Endothelial cell of umbilical vein (primary cell): Measurements from ENCODE around the gene PLPP1. TPM values are rescaled to one million over a fixed set of nuclear protein-coding genes. Genes with fewer than 3 reads are reported as not detected.

ENCODE experiments used
- BruUV-seq: library from RNA; stranded (reverse); fragments of 400-500 nt; replicated peaks from 2 replicates; lab custom pipeline; 2021; lab: Mats Ljungman, UMichigan
- CTCF ChIA-PET: fragments of 300-600, 350-600 bp; sonication (Branson Sonifier 250); formaldehyde crosslinking; loops from one replicate; lab custom pipeline; 2021; ENCODE audit warnings: antibody characterized with exemption, inconsistent platforms; lab: Charles Lee
- POLR2A ChIA-PET: fragments of 300-600, 350-600 bp; sonication (Branson Sonifier 250); formaldehyde crosslinking; loops from one replicate; lab custom pipeline; 2021; ENCODE audit warnings: antibody characterized with exemption, inconsistent platforms; lab: Charles Lee
- DNase-seq: peaks from one replicate; pipeline ENCODE4 v3.0.0-alpha.2; 2011; ENCODE audit warnings: low read depth, low spot score
- FAIRE-seq: peaks from 2 replicates; lab custom pipeline; 2011; peaks lifted over from hg19 to GRCh38; lab: Jason Lieb, UNC
- H2AFZ ChIP-seq: 2 replicates; pipeline ENCODE4 v1.6.0; 2012; ENCODE audit warnings: low read depth, low read length, control low read depth, inconsistent platforms
- H3K27ac ChIP-seq: 2 replicates; pipeline ENCODE4 v1.5.1; 2011; ENCODE audit warnings: low read depth, mild to moderate bottlenecking, control low read depth, low read length, moderate library complexity; ENCODE audit not compliant: insufficient read depth
- H3K27me3 ChIP-seq, 2 experiments: 2 replicates each; pipeline versions ENCODE4 v1.6.0 to v1.6.1; 2011; ENCODE audit warnings: low read length in 2 of 2, mixed read lengths in 1 of 2; ENCODE audit not compliant: control insufficient read depth in 2 of 2, insufficient read depth in 2 of 2
- H3K36me3 ChIP-seq, 2 experiments: 2 replicates in 1 of 2; 3 replicates in 1 of 2; pipeline ENCODE4 v1.5.1; 2011; ENCODE audit warnings: low read length in 2 of 2, mild to moderate bottlenecking in 1 of 2, moderate library complexity in 1 of 2; ENCODE audit not compliant: control insufficient read depth in 2 of 2, insufficient read depth in 2 of 2; ENCODE audit errors: extremely low read depth in 1 of 2
- H3K4me1 ChIP-seq: 3 replicates; pipeline ENCODE4 v1.5.1; 2011; ENCODE audit warnings: mild to moderate bottlenecking, low read length; ENCODE audit not compliant: control insufficient read depth, insufficient read depth; ENCODE audit errors: extremely low read depth
- H3K4me2 ChIP-seq: 2 replicates; pipeline ENCODE4 v1.6.1; 2011; ENCODE audit warnings: low read length, control low read depth, mixed read lengths; ENCODE audit not compliant: insufficient read depth
- H3K4me3 ChIP-seq, 3 experiments: fragments of 200-600 bp in 1 of 3; sonication (generic), shearing (Covaris generic) in 1 of 3; replicated peaks in 1 of 3; 2 replicates each; pipeline ENCODE4 v1.5.1; 2011 to 2016; ENCODE audit warnings: control low read depth in 3 of 3, low read length in 3 of 3, mild to moderate bottlenecking in 2 of 3, inconsistent platforms in 1 of 3, low read depth in 1 of 3, moderate library complexity in 1 of 3; ENCODE audit not compliant: insufficient read depth in 1 of 3
- H3K79me2 ChIP-seq: 2 replicates; pipeline ENCODE4 v1.6.0; 2012; ENCODE audit warnings: low read length, inconsistent platforms; ENCODE audit not compliant: control insufficient read depth, insufficient read depth
- H3K9ac ChIP-seq: replicated peaks from 2 replicates; pipeline ENCODE3; 2011; ENCODE audit warnings: low read length, control low read depth; ENCODE audit not compliant: insufficient read depth; ENCODE audit errors: extremely low read depth
- H3K9me1 ChIP-seq: replicated peaks from 3 replicates; pipeline ENCODE4 v1.6.0; 2011; ENCODE audit warnings: mild to moderate bottlenecking, low read length; ENCODE audit not compliant: control insufficient read depth, insufficient read depth; ENCODE audit errors: extremely low read depth
- H3K9me3 ChIP-seq: replicated peaks from 2 replicates; pipeline ENCODE4 v1.5.1; 2012; ENCODE audit warnings: low read length, inconsistent platforms; ENCODE audit not compliant: control insufficient read depth, insufficient read depth
- H4K20me1 ChIP-seq: replicated peaks from 2 replicates; pipeline ENCODE3; 2011; ENCODE audit warnings: mild to moderate bottlenecking, low read length; ENCODE audit not compliant: control insufficient read depth, insufficient read depth; ENCODE audit errors: extremely low read depth
- CTCF ChIP-seq, 2 donors: IDR thresholded peaks; 1 replicate in 1 of 2; 2 replicates in 1 of 2; pipeline ENCODE4 v1.5.1; 2011; ENCODE audit warnings: low read length in 2 of 2, mild to moderate bottlenecking in 2 of 2, moderate library complexity in 2 of 2, control low read depth in 1 of 2, inconsistent platforms in 1 of 2, low read depth in 1 of 2; ENCODE audit not compliant: insufficient read depth in 1 of 2; ENCODE audit errors: extremely low read depth in 1 of 2
- EZH2 ChIP-seq: IDR thresholded peaks from 2 replicates; pipeline ENCODE4 v1.6.1; 2012; ENCODE audit warnings: borderline replicate concordance, low read depth, mild to moderate bottlenecking, moderate library complexity, low read length, inconsistent platforms; ENCODE audit not compliant: severe bottlenecking
- GATA2 ChIP-seq: IDR thresholded peaks from 2 replicates; pipeline ENCODE4 v1.7.0; 2011; ENCODE audit warnings: low read depth, mild to moderate bottlenecking, moderate library complexity, mixed read lengths, low read length; ENCODE audit not compliant: insufficient read length, insufficient read depth
- JUN ChIP-seq: IDR thresholded peaks from 2 replicates; pipeline ENCODE4 v1.6.1; 2011; ENCODE audit warnings: borderline replicate concordance, low read depth; ENCODE audit not compliant: insufficient read length, insufficient read depth
- POLR2A ChIP-seq: IDR thresholded peaks from 2 replicates; pipeline ENCODE4 v1.6.1; 2012; ENCODE audit warnings: low read depth, mild to moderate bottlenecking, control low read depth, low read length
- dilution Hi-C: fragments of 300-500 bp; cut with MboI; formaldehyde crosslinking; loops from one replicate; pipeline ENCODE4 v1.15.0; 2019; ENCODE audit warnings: low sequenced_read_pairs; ENCODE audit not compliant: extremely low pct_ligation_motif_present
- intact Hi-C: fragments of 100-400 bp; cut with micrococcal nuclease; formaldehyde crosslinking; loops from one replicate; pipeline ENCODE4 v1.10.0; 2022
- polyA plus RNA-seq, 4 experiments: library from polyadenylated mRNA; depleted of rRNA in 3 of 4; stranded (reverse) in 3 of 4; unstranded in 1 of 4; fragments of >200 nt; gene quantifications; 2 replicates each; pipeline versions ENCODE4 v1.2.1 to v1.2.3, GENCODE V29; 2011 to 2012; ENCODE audit warnings: missing spikeins in 1 of 4
- total RNA-seq: library from RNA; stranded (reverse); gene quantifications from 2 replicates; pipeline ENCODE4 v1.2.3, GENCODE V29; 2021

PLPP1 gene
- total and polyA plus RNA-seq, 2 donors (not counting 3 experiments of a cell fraction or from before 2014, with no cell fraction given): 14.3 to 25.9 TPM

- CTCF ChIA-PET: interaction anchor here (0.6 kb wide), 1 partner anchor 280 kb away, joined by 4 read pairs; no protein-coding TSS in a partner anchor
- FAIRE-seq: no peak
Observed at GRCh38 chr5:55411876-55412275, 122.9 kb downstream of the PLPP1 start.

More at GRCh38 chr5:55411876-55412275, 122.9 kb downstream of the PLPP1 start:
- dilution Hi-C loops: no loop called here
- Histone ChIP-seq H4K20me1 (no peaks in the 10 kb centered on the region), H3K9me1 (no peaks in the 10 kb centered on the region), H3K4me1 (no peaks in the 10 kb centered on the region), H3K36me3 (peaks cover 0 to 9% of the 10 kb centered on the region in 2 experiments), H3K4me2 (no peak overlapping the region), H3K27ac (no peak overlapping the region), H3K9me3 (no peaks in the 10 kb centered on the region), H3K27me3 (no peaks in the 10 kb centered on the region), H3K4me3 (no peak overlapping the region), H3K79me2 (no peaks in the 10 kb centered on the region), H3K9ac (no peak overlapping the region), H2AFZ (no peak overlapping the region)
- BruUV-seq: no TSS peak
- no peak for TF ChIP-seq POLR2A
- no peak for TF ChIP-seq GATA2
- no peak for TF ChIP-seq JUN
- no peak for TF ChIP-seq CTCF (IDR thresholded peaks at IDR 0.05; ENCODE audit: extremely low read depth in 1 of 2, insufficient read depth in 1 of 2, low read depth in 1 of 2, low read length in 2 of 2)
- no peak for TF ChIP-seq EZH2
- no peak for DNase-seq
- intact Hi-C loops: loop anchor here (5.0 kb wide), 1 partner anchor 510 kb away; no protein-coding TSS in a partner anchor
- POLR2A ChIA-PET: no interaction called here
